ENCODE results near the gene RAD51B. TPM values are rescaled to one million over a fixed set of nuclear protein-coding genes. Genes with fewer than 3 reads are reported as not detected.
A peak's percentile ranks its signal among the peaks of the same experiment; 100 is the strongest.

The RAD51B gene
- total and polyA plus RNA-seq, 3 donors from 2014 or later, result 5.5 to 22.5 (median 19.1) TPM

DNA sequence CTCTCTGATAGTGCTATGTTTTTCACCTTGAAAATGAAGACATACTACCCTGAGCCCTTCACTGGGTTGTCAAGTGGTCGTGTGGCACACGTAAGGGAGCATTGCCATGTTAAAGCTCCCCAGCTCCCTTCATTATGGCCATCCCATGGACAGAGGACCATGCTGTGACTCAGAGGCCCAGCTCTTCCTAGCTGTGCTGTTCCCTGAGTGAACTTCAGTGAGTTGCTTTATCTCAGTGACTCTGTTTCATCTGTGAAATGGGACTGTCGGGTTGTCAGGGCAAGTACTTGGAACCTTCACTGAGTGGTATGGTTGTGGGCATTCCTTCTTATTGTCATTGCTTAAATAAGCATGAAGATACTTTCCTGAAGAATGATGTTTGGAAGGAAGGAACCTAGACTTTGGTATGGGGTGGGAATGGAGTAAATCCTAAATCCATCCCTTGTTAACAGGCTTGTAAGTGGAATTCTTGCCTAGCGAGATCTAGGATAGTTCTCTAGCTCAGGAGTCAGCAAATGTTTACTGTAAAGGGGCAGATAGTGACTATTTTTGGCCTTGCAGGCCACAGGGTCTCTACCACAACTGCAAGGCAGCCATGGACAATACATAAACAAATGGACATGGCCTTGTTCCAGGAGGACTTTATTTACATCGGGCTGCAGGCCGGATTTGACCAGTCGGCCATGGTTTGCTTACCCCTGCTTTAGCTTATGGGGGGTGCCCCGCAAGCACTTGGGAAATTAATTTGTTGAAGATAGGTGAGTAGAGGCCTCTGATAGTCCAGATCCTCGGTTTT, 689.8 kb downstream of the RAD51B start:
- Histone ChIP-seq H3K4me3 (no peak overlapping the region), H3K9me3 (no peaks in the 10 kb centered on the region), H3K4me1 (peaks cover 29% of the 10 kb centered on the region), H3K27me3 (no peaks in the 10 kb centered on the region), H3K27ac (no peak overlapping the region), H3K36me3 (ENCODE audit: low read depth, missing control alignments) (no peaks in the 10 kb centered on the region)
- TF ChIP-seq POLR2A (IDR thresholded peaks at IDR 0.05) (no peak), CTCF (IDR thresholded peaks at IDR 0.05) (no peak)
- 78 to 90% methylated on average over 9 of the region's 9 CpGs for WGBS, 2 donors
- DNase-seq, result no peak
- intact Hi-C loops (cut with DNase I; ENCODE audit: low total_unique reads), result no loop called here

DNA sequence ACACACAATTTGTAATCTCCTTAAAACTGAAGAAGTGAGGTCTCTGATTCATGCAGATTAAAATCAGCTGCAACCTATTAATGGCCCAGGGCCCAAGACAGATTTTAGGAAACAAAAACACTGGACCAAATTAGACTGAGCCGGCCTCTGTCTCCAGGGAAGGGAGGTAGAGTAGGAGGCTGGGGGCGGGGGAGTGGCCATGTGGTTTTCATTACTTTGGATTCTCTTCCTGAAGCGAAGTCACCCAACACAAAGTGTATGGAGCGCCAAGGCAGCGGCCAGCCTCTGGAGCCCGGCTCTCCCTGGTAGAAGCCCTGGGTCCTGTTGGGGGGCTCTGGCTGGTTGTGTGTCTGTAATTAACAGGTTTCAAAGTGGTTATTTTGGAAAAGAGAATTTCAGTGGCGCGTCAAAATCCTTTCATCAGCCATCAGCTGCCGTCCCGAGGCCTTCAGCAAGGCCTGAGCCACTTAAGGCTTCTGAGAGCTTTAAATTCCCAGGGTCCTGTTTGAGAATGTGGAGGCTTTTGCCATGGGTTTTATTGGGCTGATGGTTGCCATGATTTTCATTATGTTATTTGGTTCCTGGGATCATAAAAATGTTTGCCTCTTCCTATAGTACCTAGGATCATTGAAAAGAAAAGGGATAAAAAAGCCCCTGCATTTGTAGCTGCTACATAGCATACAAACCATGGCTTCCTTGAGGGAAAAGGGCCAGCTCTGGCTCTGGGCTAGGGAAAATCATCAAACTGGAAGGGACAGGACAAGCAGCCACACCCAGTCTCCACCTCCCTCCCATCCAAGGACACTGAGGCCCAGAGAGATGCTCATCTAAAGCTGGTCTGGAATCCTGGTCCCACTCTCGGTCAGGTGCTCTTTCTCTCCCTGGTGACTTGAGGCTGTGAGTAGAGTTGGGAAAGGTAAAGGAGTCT, 690.9 kb downstream of the RAD51B start:
- no peaks in the 10 kb centered on the region for H3K36me3 ChIP-seq (ENCODE audit: low read depth, missing control alignments)
- H3K9me3 ChIP-seq, result no peaks in the 10 kb centered on the region
- H3K27ac ChIP-seq, result peak overlapping the region; percentile 37 to 63
- peak; percentile 38 for DNase-seq
- TF ChIP-seq POLR2A (IDR thresholded peaks at IDR 0.05) (no peak), CTCF (IDR thresholded peaks at IDR 0.05) (no peak)
- no peak overlapping the region for H3K4me3 ChIP-seq
- H3K4me1 ChIP-seq, result peaks cover 29% of the 10 kb centered on the region
- WGBS, 2 donors, result 71 to 76% methylated on average over 11 of the region's 11 CpGs
- intact Hi-C loops (cut with DNase I; ENCODE audit: low total_unique reads), result no loop called here
- no peaks in the 10 kb centered on the region for H3K27me3 ChIP-seq

DNA sequence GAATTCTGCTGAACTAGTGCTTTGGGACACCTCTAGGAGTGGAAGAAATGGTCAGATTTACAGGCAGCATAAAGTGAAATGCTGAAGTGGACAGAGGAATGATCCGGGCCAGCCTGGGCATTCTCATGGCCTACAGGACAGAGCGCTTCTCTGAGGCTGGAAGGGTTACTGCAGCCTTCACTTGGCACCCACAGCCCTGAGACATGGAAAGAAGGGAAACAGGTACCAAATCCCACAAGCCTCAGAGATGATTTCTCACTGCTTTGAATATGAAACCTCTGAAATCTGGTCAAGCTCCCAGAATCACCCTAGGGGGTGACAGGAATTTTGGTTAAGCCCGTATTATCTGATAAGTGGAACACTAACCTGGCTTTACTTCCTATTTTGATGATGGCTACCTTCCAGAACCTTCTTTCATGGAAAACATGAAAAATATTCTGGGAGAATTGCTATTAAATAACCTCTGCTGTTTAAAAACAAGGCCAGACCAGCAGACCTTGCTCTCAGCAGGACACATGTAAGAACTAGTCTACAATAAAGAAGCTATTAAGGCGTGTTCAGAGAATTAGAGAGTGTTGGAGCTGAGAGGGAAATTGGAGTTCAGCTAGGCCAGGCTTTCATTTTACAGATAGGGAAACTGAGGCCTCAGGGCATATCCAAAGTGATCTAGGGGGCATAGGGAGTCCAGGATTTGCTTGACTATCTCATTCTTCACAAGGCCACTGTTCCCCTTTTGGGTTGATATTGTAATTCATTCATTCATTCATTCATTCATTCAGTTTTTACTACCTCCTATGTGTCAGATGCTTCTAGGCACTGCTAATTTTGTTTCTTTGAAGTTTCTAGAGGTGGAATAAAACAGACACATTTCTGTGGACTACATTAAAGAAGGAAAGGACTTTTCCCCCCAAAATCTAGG, 691.8 kb downstream of the RAD51B start:
- no peak for DNase-seq
- Histone ChIP-seq H3K27ac (peak overlapping the region; percentile 37 to 63), H3K36me3 (ENCODE audit: low read depth, missing control alignments) (no peaks in the 10 kb centered on the region), H3K4me1 (peaks cover 26% of the 10 kb centered on the region), H3K9me3 (no peaks in the 10 kb centered on the region), H3K4me3 (no peak overlapping the region), H3K27me3 (no peaks in the 10 kb centered on the region)
- 60 to 61% methylated on average over 4 of the region's 4 CpGs for WGBS, 2 donors
- intact Hi-C loops (cut with DNase I; ENCODE audit: low total_unique reads), result no loop called here
- TF ChIP-seq POLR2A (IDR thresholded peaks at IDR 0.05) (no peak), CTCF (IDR thresholded peaks at IDR 0.05) (no peak)

GRCh38 chr14:68512088-68512487, 692.5 kb downstream of the RAD51B start:
- intact Hi-C loops (cut with DNase I; ENCODE audit: low total_unique reads), result no loop called here
- H3K4me3 ChIP-seq, result no peak overlapping the region
- no peaks in the 10 kb centered on the region for H3K27me3 ChIP-seq
- no peak for TF ChIP-seq CTCF (IDR thresholded peaks at IDR 0.05)
- TF ChIP-seq POLR2A (IDR thresholded peaks at IDR 0.05), result no peak
- no peaks in the 10 kb centered on the region for H3K9me3 ChIP-seq
- WGBS, 2 donors, result 64 to 66% methylated on average over 6 of the region's 6 CpGs
- H3K27ac ChIP-seq, result peak overlapping the region in 1 of 2 donors; percentile 63
- H3K36me3 ChIP-seq (ENCODE audit: low read depth, missing control alignments), result no peaks in the 10 kb centered on the region
- H3K4me1 ChIP-seq, result peaks cover 20% of the 10 kb centered on the region
- no peak for DNase-seq
